IMR-90 (cell line): Measurements from ENCODE around the gene FGF3. TPM values are rescaled to one million over a fixed set of nuclear protein-coding genes. Genes with fewer than 3 reads are reported as not detected.

Source experiments
- ATAC-seq: fragments of 200-7000 bp; cut with Tn5 transposase; 2 replicates; pipeline ENCODE4 v1.9.1; 2020; ENCODE audit warnings: low read depth, mild to moderate bottlenecking, moderate library complexity
- BruUV-seq: library from RNA; stranded (reverse); fragments of 400-500 nt; replicated peaks from 2 replicates; lab custom pipeline; 2021; lab: Mats Ljungman, UMichigan
- CTCF ChIA-PET: fragments of 300-600 bp; formaldehyde crosslinking; extraction: SDS; loops from one replicate; lab custom pipeline; 2021; ENCODE audit warnings: antibody characterized with exemption; lab: Yijun Ruan, JAX
- POLR2A ChIA-PET: fragments of 300-600 bp; sonication (Branson Sonifier 250); formaldehyde crosslinking; loops from one replicate; lab custom pipeline; 2022; ENCODE audit warnings: antibody characterized with exemption; ENCODE audit not compliant: unreplicated experiment; lab: Charles Lee
- DNase-seq: peaks from one replicate; pipeline ENCODE4 v3.0.0; 2013
- H2AFZ ChIP-seq: replicated peaks from 2 replicates; pipeline ENCODE3; 2013; ENCODE audit warnings: low read length, mild to moderate bottlenecking; ENCODE audit not compliant: poor library complexity
- H2AK5ac ChIP-seq: 2 replicates; pipeline ENCODE4 v1.6.1; 2013; ENCODE audit warnings: low read depth, low read length, inconsistent platforms
- H2AK9ac ChIP-seq: replicated peaks from 2 replicates; pipeline ENCODE3; 2013; ENCODE audit warnings: mild to moderate bottlenecking, low read depth, low read length, moderate library complexity; ENCODE audit not compliant: poor library complexity
- H2BK120ac ChIP-seq: 2 replicates; pipeline ENCODE4 v1.6.1; 2013; ENCODE audit warnings: low read depth, low read length, inconsistent platforms
- H2BK15ac ChIP-seq: 3 replicates; pipeline ENCODE4 v1.6.1; 2013; ENCODE audit warnings: low read depth, low read length, inconsistent platforms
- H2BK20ac ChIP-seq: 2 replicates; pipeline ENCODE4 v1.6.1; 2013; ENCODE audit warnings: low read depth, mild to moderate bottlenecking, inconsistent platforms, low read length, moderate library complexity
- H2BK5ac ChIP-seq: 2 replicates; pipeline ENCODE4 v1.6.1; 2013; ENCODE audit warnings: mild to moderate bottlenecking, low read depth, low read length, inconsistent platforms; ENCODE audit not compliant: poor library complexity, severe bottlenecking
- H3K14ac ChIP-seq: replicated peaks from 2 replicates; pipeline ENCODE4 v1.6.1; 2013; ENCODE audit warnings: low read depth, low read length, inconsistent platforms
- H3K18ac ChIP-seq: 2 replicates; pipeline ENCODE4 v1.6.1; 2013; ENCODE audit warnings: low read depth, low read length, control low read depth
- H3K23ac ChIP-seq: 2 replicates; pipeline ENCODE4 v1.6.1; 2013; ENCODE audit warnings: low read depth, low read length, inconsistent platforms
- H3K27ac ChIP-seq: 2 replicates; pipeline ENCODE4 v1.5.1; 2013; ENCODE audit warnings: mild to moderate bottlenecking, control low read depth, low read length; ENCODE audit not compliant: insufficient read depth
- H3K27me3 ChIP-seq: 2 replicates; pipeline ENCODE4 v1.6.1; 2013; ENCODE audit warnings: low read length; ENCODE audit not compliant: control insufficient read depth, insufficient read depth
- H3K36me3 ChIP-seq: 2 replicates; pipeline ENCODE4 v1.6.1; 2013; ENCODE audit warnings: low read length, mixed read lengths; ENCODE audit not compliant: control insufficient read depth, insufficient read depth
- H3K4ac ChIP-seq: 2 replicates; pipeline ENCODE4 v1.6.1; 2013; ENCODE audit warnings: low read depth, low read length, inconsistent platforms
- H3K4me1 ChIP-seq: 2 replicates; pipeline ENCODE4 v1.6.1; 2013; ENCODE audit warnings: low read length, mixed read lengths; ENCODE audit not compliant: control insufficient read depth, insufficient read depth
- H3K4me2 ChIP-seq: 2 replicates; pipeline ENCODE4 v1.6.1; 2013; ENCODE audit warnings: low read depth, mild to moderate bottlenecking, control low read depth, low read length, moderate library complexity
- H3K4me3 ChIP-seq: 2 replicates; pipeline ENCODE4 v1.5.1; 2013; ENCODE audit warnings: low read depth, mild to moderate bottlenecking, control low read depth, low read length, moderate library complexity; ENCODE audit not compliant: insufficient read depth
- H3K56ac ChIP-seq: 2 replicates; pipeline ENCODE4 v1.6.1; 2013; ENCODE audit warnings: low read length, inconsistent platforms; ENCODE audit not compliant: insufficient read depth; ENCODE audit errors: extremely low read depth
- H3K79me1 ChIP-seq, 2 experiments: 2 replicates each; pipeline ENCODE4 v1.6.1; 2013; ENCODE audit warnings: low read length in 2 of 2, inconsistent platforms in 1 of 2, low read depth in 1 of 2
- H3K9ac ChIP-seq: 2 replicates; pipeline ENCODE4 v1.6.1; 2013; ENCODE audit warnings: low read depth, low read length, control low read depth
- H3K9me1 ChIP-seq: 2 replicates; pipeline ENCODE4 v1.6.1; 2013; ENCODE audit warnings: low read length, inconsistent platforms; ENCODE audit not compliant: insufficient read depth
- H3K9me3 ChIP-seq: 2 replicates; pipeline ENCODE4 v1.6.1; 2013; ENCODE audit warnings: low read length; ENCODE audit not compliant: control insufficient read depth, insufficient read depth
- H4K20me1 ChIP-seq: 2 replicates; pipeline ENCODE4 v1.6.1; 2013; ENCODE audit warnings: low read length, inconsistent platforms; ENCODE audit not compliant: insufficient read depth
- H4K5ac ChIP-seq: 2 replicates; pipeline ENCODE4 v1.6.1; 2013; ENCODE audit warnings: mild to moderate bottlenecking, low read depth, low read length, control low read depth
- H4K8ac ChIP-seq, 2 experiments: 2 replicates each; pipeline ENCODE4 v1.6.1; 2013; ENCODE audit warnings: low read depth in 2 of 2, low read length in 2 of 2, control low read depth in 1 of 2, inconsistent platforms in 1 of 2
- H4K91ac ChIP-seq: 2 replicates; pipeline ENCODE4 v1.6.1; 2013; ENCODE audit warnings: low read depth, low read length, inconsistent platforms; ENCODE audit not compliant: insufficient read depth
- BHLHE40 ChIP-seq: fragments of 150-350 bp; IDR thresholded peaks from 2 replicates; pipeline ENCODE4 v1.6.1; 2016; ENCODE audit warnings: mild to moderate bottlenecking, low read depth, low read length
- CEBPB ChIP-seq: IDR thresholded peaks from 2 replicates; pipeline ENCODE4 v1.6.1; 2012; ENCODE audit warnings: low read depth, low read length, improper control_type of control experiment
- CTCF ChIP-seq: conservative IDR thresholded peaks from 2 replicates; pipeline ENCODE4 v1.5.1; 2012; ENCODE audit warnings: mild to moderate bottlenecking, low read depth, low read length, improper control_type of control experiment
- FOS ChIP-seq: fragments of 150-350 bp; IDR thresholded peaks from 2 replicates; pipeline ENCODE4 v1.6.1; 2016; ENCODE audit warnings: low read depth, low read length
- MAFK ChIP-seq: IDR thresholded peaks from 2 replicates; pipeline ENCODE4 v1.6.1; 2012; ENCODE audit warnings: low read depth, low read length, improper control_type of control experiment
- MAZ ChIP-seq: IDR thresholded peaks from 2 replicates; pipeline ENCODE4 v1.6.1; 2012; ENCODE audit warnings: low read depth, mild to moderate bottlenecking, low read length, improper control_type of control experiment, moderate library complexity, borderline replicate concordance
- RFX5 ChIP-seq: IDR thresholded peaks from 2 replicates; pipeline ENCODE4 v1.8.0; 2012; ENCODE audit warnings: low read depth, mild to moderate bottlenecking, low read length, moderate library complexity
- USF2 ChIP-seq: fragments of 150-350 bp; IDR thresholded peaks from 2 replicates; pipeline ENCODE4 v1.6.1; 2017; ENCODE audit warnings: mild to moderate bottlenecking, antibody characterized with exemption, low read length, low read depth
- WGBS, 2 experiments: methylation state at CpG; one replicate each; pipeline versions ENCODE4 v1.1.5 to v1.1.7; 2013; ENCODE audit warnings: missing lambda C conversion rate in 2 of 2; ENCODE audit not compliant: insufficient read length in 1 of 2; ENCODE audit errors: extremely low coverage in 2 of 2; 5-methylcytosine and 5-hydroxymethylcytosine counted together
- dilution Hi-C: fragments of 300-500 bp; cut with HindIII; formaldehyde crosslinking; loops from one replicate; pipeline ENCODE4 v1.14.3; 2018; ENCODE audit warnings: low sequenced_read_pairs; ENCODE audit not compliant: unreplicated experiment
- in situ Hi-C: fragments of 300-500 bp; cut with MboI; formaldehyde crosslinking; loops from 3 replicates; pipeline ENCODE4 v1.14.3; 2019; ENCODE audit warnings: low sequenced_read_pairs, inconsistent platforms, mixed read lengths
- intact Hi-C: fragments of 100-400 bp; cut with micrococcal nuclease; formaldehyde crosslinking; loops from 2 replicates; pipeline ENCODE4 v1.10.0; 2022
- polyA plus RNA-seq, 3 experiments: library from polyadenylated mRNA; depleted of rRNA; stranded (reverse); fragments of >200 nt; gene quantifications; 2 replicates each; pipeline ENCODE4 v1.2.3, GENCODE V29; 2012; ENCODE audit warnings: low replicate concordance in 1 of 3
- total RNA-seq: library from RNA; depleted of rRNA; stranded (reverse); fragments of >200 nt; gene quantifications from 2 replicates; pipeline ENCODE4 v1.2.3, GENCODE V29; 2012

The FGF3 gene
- total and polyA plus RNA-seq, 2 of the 4 experiments (the other 2 are of a cell fraction) = not detected

- Histone ChIP-seq H3K56ac (no peak overlapping the region), H3K9ac (no peak overlapping the region), H3K79me1 (no peaks in the 10 kb centered on the region), H2BK20ac (no peak overlapping the region), H4K8ac (no peak overlapping the region), H3K4me2 (no peak overlapping the region), H2BK15ac (no peak overlapping the region), H3K36me3 (no peaks in the 10 kb centered on the region), H3K27me3 (peaks cover 23% of the 10 kb centered on the region), H3K14ac (no peak overlapping the region), H4K20me1 (no peaks in the 10 kb centered on the region), H3K9me3 (peaks cover 3% of the 10 kb centered on the region; the same call in 1 of the 2 replicates), H3K4me1 (peaks cover under 1% of the 10 kb centered on the region; the same call in 1 of the 2 replicates), H3K4ac (no peak overlapping the region), H2AK9ac (no peak overlapping the region), H3K18ac (no peak overlapping the region), H2BK5ac (no peak overlapping the region), H2AFZ (no peak overlapping the region), H3K23ac (no peak overlapping the region), H4K5ac (no peak overlapping the region), H3K9me1 (no peaks in the 10 kb centered on the region), H3K27ac (no peak overlapping the region), H4K91ac (no peak overlapping the region), H2BK120ac (no peak overlapping the region), H3K4me3 (no peak overlapping the region), H2AK5ac (no peak overlapping the region)
- no TSS peak for BruUV-seq
- 69% methylated on average over 2 of the region's 9 CpGs; no CpG with 5 or more reads in 1 of the 2 experiments for WGBS, 2 experiments
- TF ChIP-seq CEBPB = no peak
- no peak for TF ChIP-seq FOS
- no peak for TF ChIP-seq MAFK
- TF ChIP-seq RFX5 = no peak
- no peak for TF ChIP-seq BHLHE40
- TF ChIP-seq MAZ = no peak
- no peak for TF ChIP-seq USF2
- TF ChIP-seq CTCF = no peak
- dilution Hi-C loops (no loop called here), intact Hi-C loops (no loop called here), in situ Hi-C loops (no loop called here)
- no peak for DNase-seq
- ChIA-PET CTCF (interaction anchor here (0.6 kb wide), 1 partner anchor 76 kb away, joined by 4 read pairs; no protein-coding TSS in a partner anchor), POLR2A (no interaction called here)
- ATAC-seq = no peak
These were observed 23.2 kb downstream of the FGF3 start for GRCh38 chr11:69796063-69796462.
